ELF-1 (cell line): ENCODE data around the gene GPX4.
A peak's percentile ranks its signal among the peaks of the same experiment; 100 is the strongest.

ENCODE experiments used
- DNase-seq: peaks from one replicate; pipeline ENCODE4 v3.0.0-alpha.2; 2016; ENCODE audit warnings: low read depth, low spot score

Gene GPX4

GRCh38 chr19:1130771-1131717 lies 27.2 kb downstream of the GPX4 start:
- DNase-seq: peak; percentile 38

- peak; percentile 83 for DNase-seq
These were observed 28.1 kb downstream of the GPX4 start for GRCh38 chr19:1131718-1132551.

GRCh38 chr19:1132552-1133383 lies 29.0 kb downstream of the GPX4 start:
- peak; percentile 55 for DNase-seq

GRCh38 chr19:1133471-1133929 lies 29.7 kb downstream of the GPX4 start:
- peak; percentile 83 for DNase-seq

GRCh38 chr19:1134431-1134830 lies 30.6 kb downstream of the GPX4 start:
- no peak for DNase-seq

GRCh38 chr19:1135454-1135853 lies 31.7 kb downstream of the GPX4 start:
- DNase-seq: no peak

GRCh38 chr19:1136201-1136600 lies 32.4 kb downstream of the GPX4 start:
- peak; percentile 20 for DNase-seq

- DNase-seq: no peak
These were observed 33.0 kb downstream of the GPX4 start for GRCh38 chr19:1136621-1137317.

- no peak for DNase-seq
These were observed 34.3 kb downstream of the GPX4 start for GRCh38 chr19:1138121-1138520.

- no peak for DNase-seq
These were observed 35.3 kb downstream of the GPX4 start for GRCh38 chr19:1139126-1139525.

- DNase-seq: no peak
These were observed 36.7 kb downstream of the GPX4 start for GRCh38 chr19:1140272-1141027.

- DNase-seq: no peak
These were observed 38.1 kb downstream of the GPX4 start for GRCh38 chr19:1141944-1142343.

GRCh38 chr19:1143828-1144399 lies 40.1 kb downstream of the GPX4 start:
- no peak for DNase-seq

GRCh38 chr19:1144741-1145140 lies 40.9 kb downstream of the GPX4 start:
- no peak for DNase-seq

- DNase-seq: no peak
These were observed 42.0 kb downstream of the GPX4 start for GRCh38 chr19:1145635-1146411.

GRCh38 chr19:1146412-1146699 lies 42.6 kb downstream of the GPX4 start:
- DNase-seq: no peak

GRCh38 chr19:1146858-1147780 lies 43.3 kb downstream of the GPX4 start:
- DNase-seq: no peak

GRCh38 chr19:1147934-1148549 lies 44.2 kb downstream of the GPX4 start:
- no peak for DNase-seq
